GM03348 (cell line): Measurements from ENCODE around the gene CCDC77.

ENCODE experiments used
- DNase-seq: peaks from one replicate; pipeline ENCODE4 v3.0.0; 2012; ENCODE audit warnings: low spot score

The CCDC77 gene

DNA sequence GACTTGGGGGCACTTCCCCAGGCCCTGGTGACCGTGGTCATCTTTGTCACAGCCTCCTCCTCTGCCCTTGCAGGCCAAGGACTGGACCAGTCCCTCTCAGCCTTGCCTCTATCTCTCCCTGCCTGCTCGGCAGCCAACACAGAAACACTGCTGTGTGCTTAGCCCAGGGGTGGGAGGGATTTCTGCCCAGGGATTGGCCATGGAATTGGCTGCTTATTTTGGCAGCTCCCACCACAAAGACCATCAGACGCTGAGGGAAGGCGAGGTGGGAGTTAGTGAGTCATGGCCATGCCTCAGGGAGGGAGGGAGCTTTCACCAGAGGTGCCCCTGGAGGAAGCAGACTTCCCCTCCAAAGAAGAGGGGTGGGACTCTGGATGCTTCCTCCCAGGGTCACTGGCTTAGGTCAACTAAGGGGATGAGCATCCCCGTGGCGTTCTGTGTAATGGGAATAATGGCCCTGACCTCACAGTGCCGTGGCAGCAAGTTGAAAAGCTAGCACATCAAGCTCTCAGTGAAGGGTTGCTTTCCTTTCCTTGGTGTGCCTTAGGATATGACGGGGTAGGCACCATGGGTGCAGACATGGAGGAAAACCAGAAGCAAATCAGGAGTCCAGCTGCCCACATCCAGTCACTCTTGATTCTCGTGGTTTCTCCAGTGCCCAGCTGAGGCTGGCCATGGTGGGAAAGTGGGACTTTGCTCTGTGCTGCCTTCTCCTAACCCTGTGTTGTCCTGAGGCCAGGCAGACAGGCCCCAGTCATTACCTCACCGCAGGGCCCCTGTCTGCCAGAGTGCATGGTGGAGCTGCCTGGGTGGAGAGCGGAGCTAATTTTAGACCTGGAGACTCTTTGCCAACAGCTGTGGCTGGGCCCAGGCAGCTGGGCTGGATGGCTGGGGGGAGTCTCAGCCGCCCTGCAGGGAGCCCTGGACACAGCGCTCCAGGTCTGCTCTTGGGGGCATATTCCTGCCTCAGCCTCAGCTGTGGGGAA lies 79.7 kb downstream of the CCDC77 start:
- peak; percentile 83 for DNase-seq

DNA sequence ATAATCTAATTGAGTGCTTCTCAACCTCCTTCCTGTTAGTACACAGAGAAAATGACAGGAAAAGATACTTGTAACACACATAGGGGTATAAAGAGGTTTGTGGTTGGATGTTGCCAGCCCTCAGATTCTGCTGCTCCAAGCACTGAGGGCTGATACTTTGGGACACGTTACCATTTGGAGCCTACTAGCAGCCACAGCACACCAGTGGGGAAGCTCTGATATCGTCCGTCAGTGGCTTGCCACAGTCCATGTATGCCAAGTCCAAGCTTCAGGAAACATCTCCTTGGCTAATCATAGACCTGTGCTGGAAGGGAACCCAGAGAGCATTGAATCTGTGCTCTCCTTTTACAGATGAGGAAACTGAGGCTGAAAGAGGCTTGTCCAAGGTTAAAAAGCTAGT lies 80.6 kb downstream of the CCDC77 start:
- no peak for DNase-seq

DNA sequence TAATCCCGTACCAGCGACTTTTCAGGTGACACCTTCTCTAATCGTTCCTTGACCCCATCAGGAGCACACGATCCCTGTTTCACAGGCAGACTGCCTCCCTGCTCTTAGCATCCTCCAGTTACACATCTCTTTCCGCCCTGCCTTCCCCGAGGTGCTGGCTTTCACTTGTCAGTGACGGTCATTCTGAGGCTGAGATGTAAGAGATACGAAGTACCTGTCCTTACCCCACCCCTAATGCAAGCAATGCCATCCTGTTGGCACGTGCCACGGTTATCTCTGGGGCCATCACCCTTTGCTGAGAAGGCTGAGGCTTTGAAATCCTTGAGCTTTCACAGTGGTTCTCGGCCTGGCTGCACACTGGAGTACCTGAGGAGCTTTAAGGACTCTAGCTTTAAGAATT lies 82.7 kb downstream of the CCDC77 start:
- no peak for DNase-seq

DNA sequence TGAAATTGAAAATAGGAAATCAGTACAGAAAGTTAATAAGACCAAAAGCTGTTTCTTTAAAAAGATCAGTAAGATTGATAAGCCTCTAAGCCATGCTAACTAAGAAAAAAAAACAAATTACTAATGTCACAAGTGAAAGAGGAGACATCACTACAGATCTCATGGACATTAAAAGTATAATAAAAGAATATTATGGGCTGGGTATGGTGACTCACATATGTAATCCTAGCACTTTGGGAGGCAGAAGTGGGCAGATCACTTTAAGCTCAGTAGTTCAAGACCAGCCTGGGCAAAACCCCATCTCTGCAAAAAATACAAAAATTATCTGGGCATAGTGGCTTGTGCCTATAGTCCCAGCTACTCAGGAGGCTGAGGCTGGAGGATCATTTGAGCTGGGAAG lies 88.8 kb downstream of the CCDC77 start:
- no peak for DNase-seq
